HEK293T (cell line): ENCODE data around the gene COL9A3.
A peak's percentile ranks its signal among the peaks of the same experiment; 100 is the strongest.

Source experiments
- CTCF ChIA-PET: fragments of 350-600 bp; formaldehyde crosslinking; extraction: SDS; loops from one replicate; lab custom pipeline; 2021; ENCODE audit warnings: antibody characterized with exemption, inconsistent platforms; lab: Yijun Ruan, JAX
- POLR2A ChIA-PET: fragments of 350-600 bp; formaldehyde crosslinking; extraction: SDS; loops from one replicate; lab custom pipeline; 2020; ENCODE audit warnings: antibody characterized with exemption, inconsistent platforms; lab: Yijun Ruan, JAX
- DNase-seq: peaks from one replicate; pipeline ENCODE4 v3.0.0; 2012; ENCODE audit warnings: mixed read lengths; ENCODE audit errors: extremely low spot score
- ARNT ChIP-seq: fragments of 450-650 bp; IDR thresholded peaks from 2 replicates; pipeline ENCODE4 v1.6.1; 2017; ENCODE audit warnings: mild to moderate bottlenecking
- BHLHE40 ChIP-seq: fragments of 450-650 bp; IDR thresholded peaks from 2 replicates; pipeline ENCODE4 v1.6.1; 2016; ENCODE audit warnings: mild to moderate bottlenecking, moderate library complexity, borderline replicate concordance
- CTBP1 ChIP-seq: fragments of 450-650 bp; IDR thresholded peaks from 2 replicates; pipeline ENCODE4 v1.6.1; 2016; ENCODE audit warnings: borderline replicate concordance
- ELF4 ChIP-seq: fragments of 450-650 bp; IDR thresholded peaks from 2 replicates; pipeline ENCODE4 v1.6.1; 2017; ENCODE audit warnings: antibody characterized with exemption
- FOXA1 ChIP-seq: fragments of 450-650 bp; IDR thresholded peaks from 2 replicates; pipeline ENCODE4 v1.6.1; 2016; ENCODE audit warnings: mild to moderate bottlenecking
- FOXK2 ChIP-seq: fragments of 450-650 bp; IDR thresholded peaks from 2 replicates; pipeline ENCODE4 v1.6.1; 2016; ENCODE audit warnings: mild to moderate bottlenecking
- FOXM1 ChIP-seq: fragments of 450-650 bp; IDR thresholded peaks from 2 replicates; pipeline ENCODE4 v1.6.1; 2017; ENCODE audit warnings: mild to moderate bottlenecking, borderline replicate concordance
- HDGF ChIP-seq: fragments of 450-650 bp; IDR thresholded peaks from 2 replicates; pipeline ENCODE4 v1.6.1; 2017; ENCODE audit warnings: antibody characterized with exemption, borderline replicate concordance
- L3MBTL2 ChIP-seq: fragments of 450-650 bp; conservative IDR thresholded peaks from 2 replicates; pipeline ENCODE4 v1.6.1; 2016; ENCODE audit warnings: mild to moderate bottlenecking
- LEF1 ChIP-seq: fragments of 450-650 bp; IDR thresholded peaks from 2 replicates; pipeline ENCODE4 v1.6.1; 2017; ENCODE audit warnings: mild to moderate bottlenecking, borderline replicate concordance
- NFRKB ChIP-seq: fragments of 450-650 bp; IDR thresholded peaks from 2 replicates; pipeline ENCODE4 v1.6.1; 2016; ENCODE audit warnings: mild to moderate bottlenecking, moderate library complexity
- PKNOX1 ChIP-seq: fragments of 450-650 bp; IDR thresholded peaks from 2 replicates; pipeline ENCODE4 v1.6.1; 2016
- SP1 ChIP-seq: fragments of 450-650 bp; IDR thresholded peaks from 2 replicates; pipeline ENCODE4 v1.6.1; 2017
- SUZ12 ChIP-seq: fragments of 450-650 bp; IDR thresholded peaks from 2 replicates; pipeline ENCODE4 v1.6.1; 2016; ENCODE audit warnings: mild to moderate bottlenecking
- TARDBP ChIP-seq: fragments of 450-650 bp; IDR thresholded peaks from 2 replicates; pipeline ENCODE4 v1.6.1; 2016
- ZNF384 ChIP-seq: fragments of 450-650 bp; IDR thresholded peaks from 2 replicates; pipeline ENCODE4 v1.6.1; 2016

The COL9A3 gene

DNA sequence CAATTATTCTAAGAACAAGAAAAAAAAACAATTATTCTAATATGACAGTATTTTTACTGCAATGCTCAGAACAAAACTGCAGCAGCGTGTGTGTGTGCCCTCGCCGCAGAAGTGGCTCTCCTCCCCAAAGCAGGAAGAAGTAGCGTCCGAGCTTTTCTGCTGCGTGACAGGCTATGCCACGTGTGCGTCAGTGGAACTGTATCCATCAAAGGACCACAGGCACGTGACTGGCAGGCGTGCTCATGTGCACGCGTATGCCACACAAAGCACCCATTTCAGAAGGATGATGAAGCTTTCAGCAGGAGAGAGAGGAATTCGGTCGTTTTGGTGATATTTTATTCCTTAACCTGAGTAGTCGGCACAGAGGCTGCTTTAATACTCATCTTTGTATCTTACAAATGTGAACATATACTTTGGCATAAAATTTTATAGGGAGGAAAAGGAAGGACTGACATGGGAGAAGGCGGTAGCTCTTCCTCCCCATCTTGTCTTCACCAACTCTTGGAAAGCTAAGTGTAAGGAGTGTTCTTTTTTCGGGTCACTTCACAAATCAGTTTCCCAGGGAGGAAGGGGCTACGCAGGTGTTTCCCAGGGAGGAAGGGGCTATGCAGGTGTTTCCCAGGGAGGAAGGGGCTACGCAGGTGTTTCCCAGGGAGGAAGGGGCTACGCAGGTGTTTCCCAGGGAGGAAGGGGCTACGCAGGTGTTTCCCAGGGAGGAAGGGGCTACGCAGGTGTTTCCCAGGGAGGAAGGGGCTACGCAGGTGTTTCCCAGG, 41.4 kb downstream of the COL9A3 start:
- ChIA-PET POLR2A (no interaction called here), CTCF (no interaction called here)
- DNase-seq = no peak

GRCh38 chr20:62859721-62860120, 42.9 kb downstream of the COL9A3 start:
- POLR2A ChIA-PET = interaction anchor here (1.1 to 1.7 kb wide), 2 partner anchors 10 to 67 kb away, joined by 3 to 5 read pairs; no protein-coding TSS in a partner anchor
- DNase-seq = no peak
- TF ChIP-seq FOXM1 = no peak
- no peak for TF ChIP-seq NFRKB
- no peak for TF ChIP-seq SUZ12
- no peak for TF ChIP-seq FOXK2
- no peak for TF ChIP-seq HDGF
- TF ChIP-seq TARDBP = no peak
- no peak for TF ChIP-seq LEF1
- no peak for TF ChIP-seq PKNOX1
- TF ChIP-seq BHLHE40 = no peak
- no peak for TF ChIP-seq CTBP1
- no peak for TF ChIP-seq FOXA1
- no peak for TF ChIP-seq SP1
- TF ChIP-seq L3MBTL2 = no peak
- no peak for TF ChIP-seq ARNT
- TF ChIP-seq ZNF384 = no peak
- TF ChIP-seq ELF4 = no peak
- CTCF ChIA-PET = no interaction called here

More for the DNA sequence above, 41.4 kb downstream of the COL9A3 start:
- TF ChIP-seq SUZ12 (no peak), ARNT (no peak), ZNF384 (no peak), L3MBTL2 (no peak)

DNA sequence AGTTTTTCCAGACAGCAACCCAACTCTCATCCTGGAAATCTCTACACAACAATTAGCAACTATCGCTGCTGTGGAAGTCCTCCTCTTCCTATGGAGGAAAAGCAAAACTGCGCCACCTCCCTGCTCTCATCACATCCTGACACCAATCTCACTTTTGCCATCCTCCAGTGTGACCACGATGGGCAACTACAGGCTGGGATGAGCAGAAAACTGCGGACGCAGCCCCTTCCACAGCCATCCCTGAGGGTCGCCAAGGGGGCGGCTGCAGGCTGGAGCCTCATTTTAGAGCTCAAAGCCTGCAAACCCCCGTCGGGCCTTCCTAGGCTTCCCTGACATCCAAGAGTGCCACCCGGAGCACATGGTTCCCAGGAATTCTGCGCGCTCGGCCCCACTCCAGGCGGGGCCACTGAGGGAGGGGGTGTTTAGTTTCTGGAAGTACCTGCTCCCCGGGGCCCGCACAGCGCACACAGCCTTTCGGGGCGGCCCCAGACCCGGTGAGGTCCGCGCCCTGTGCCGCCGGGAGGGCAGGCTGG, 43.6 kb downstream of the COL9A3 start:
- DNase-seq = no peak
- ChIA-PET POLR2A (interaction anchor here (1.1 to 1.7 kb wide), 3 partner anchors 11 to 67 kb away, joined by 3 to 7 read pairs (median 5); no protein-coding TSS in a partner anchor), CTCF (interaction anchor here (2.7 kb wide), 1 partner anchor 13 kb away, joined by 7 read pairs; no protein-coding TSS in a partner anchor)
- no peak for TF ChIP-seq HDGF
- no peak for TF ChIP-seq ZNF384
- TF ChIP-seq LEF1 = no peak
- TF ChIP-seq CTBP1 = no peak
- no peak for TF ChIP-seq L3MBTL2
- no peak for TF ChIP-seq SP1
- TF ChIP-seq SUZ12 = no peak
- TF ChIP-seq FOXA1 = no peak

DNA sequence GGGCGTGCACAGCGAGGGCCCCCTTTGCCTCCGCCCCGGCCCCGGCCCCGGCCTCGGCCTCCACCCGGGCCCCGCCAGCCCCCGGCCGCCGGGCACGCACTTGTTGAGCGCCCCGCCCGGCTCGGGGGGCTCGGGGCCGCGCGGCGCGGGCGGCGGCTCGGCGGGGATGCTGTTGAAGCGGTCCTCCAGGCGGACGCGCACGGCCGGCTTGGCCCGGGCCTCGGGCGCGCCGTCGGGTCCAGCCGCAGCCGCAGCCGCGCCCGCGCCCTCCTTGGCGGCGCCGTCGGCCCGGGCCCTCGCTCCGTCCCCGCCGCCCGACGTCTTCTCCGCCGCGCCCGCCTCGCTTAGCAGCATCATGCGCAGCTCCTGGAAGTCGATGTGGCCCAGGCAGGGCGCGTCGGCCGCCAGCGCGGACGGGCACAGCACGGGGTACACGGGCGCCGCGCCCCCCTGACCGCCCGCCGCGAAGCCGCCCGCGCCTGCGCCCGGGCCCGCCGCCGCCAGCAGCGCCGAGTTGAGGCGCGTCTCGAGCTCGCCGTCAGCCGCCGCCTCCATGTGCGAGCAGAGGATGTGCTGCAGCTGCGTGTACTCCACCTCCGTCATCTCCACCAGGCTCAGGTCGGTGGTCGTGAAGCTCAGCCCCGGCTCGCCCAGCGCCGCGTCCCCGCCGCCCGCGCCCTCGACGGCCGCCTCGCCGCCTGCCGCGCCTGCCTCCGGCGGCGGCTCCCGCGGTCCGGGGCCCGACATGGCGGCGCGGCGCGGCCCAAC, 44.3 kb downstream of the COL9A3 start:
- no peak for TF ChIP-seq ZNF384
- TF ChIP-seq ARNT = 0 out of 2 replicates have a peak, but pooled peaks have one; percentile 2
- TF ChIP-seq PKNOX1 = no peak
- CTCF ChIA-PET = interaction anchor here (2.7 kb wide), 1 partner anchor 14 kb away, joined by 7 read pairs; no protein-coding TSS in a partner anchor
- peak; percentile 43 for DNase-seq
- POLR2A ChIA-PET = interaction anchor here (0.6 to 2.1 kb wide), 8 partner anchors 12 to 77 kb away, joined by 3 to 13 read pairs (median 3); partner anchors contain the start of gene GID8

- CTCF ChIA-PET = interaction anchor here (0.5 to 2.7 kb wide), 2 partner anchors 14 to 40 kb away, joined by 3 to 7 read pairs; no protein-coding TSS in a partner anchor
- DNase-seq = peak; percentile 96
- POLR2A ChIA-PET = interaction anchor here (0.6 to 2.1 kb wide), 8 partner anchors 11 to 76 kb away, joined by 3 to 13 read pairs (median 3); partner anchors contain the start of gene GID8
- TF ChIP-seq FOXA1 = no peak
- TF ChIP-seq PKNOX1 = peak; percentile 51; the same call in 1 of the 2 replicates
- TF ChIP-seq SP1 = no peak
- TF ChIP-seq ZNF384 = no peak
- no peak for TF ChIP-seq ARNT
- no peak for TF ChIP-seq CTBP1
- TF ChIP-seq ELF4 = no peak
- TF ChIP-seq TARDBP = no peak
- TF ChIP-seq FOXK2 = no peak
- TF ChIP-seq L3MBTL2 = peak; percentile 96
- TF ChIP-seq LEF1 = no peak
- no peak for TF ChIP-seq BHLHE40
- TF ChIP-seq HDGF = no peak
- no peak for TF ChIP-seq FOXM1
- TF ChIP-seq SUZ12 = no peak
These were observed 45.0 kb downstream of the COL9A3 start, which contains the start of gene TCFL5 for GRCh38 chr20:62861726-62862336. TCFL5 (minus strand) TSS chr20:62861822; CDS start chr20:62861670, 152 bp downstream.
